Mammary epithelial cell (primary cell): ENCODE measurements around the gene IRAK1BP1.

ENCODE experiments used
- CTCF ChIP-seq, 2 donors: IDR thresholded peaks in 1 of 2; conservative IDR thresholded peaks in 1 of 2; 2 replicates each; pipeline ENCODE4 v1.5.1; 2011 to 2012; ENCODE audit warnings: inconsistent platforms in 2 of 2, low read length in 2 of 2, mild to moderate bottlenecking in 2 of 2, control low read depth in 1 of 2, low read depth in 1 of 2; ENCODE audit not compliant: insufficient read depth in 1 of 2; ENCODE audit errors: extremely low read depth in 1 of 2
- EZH2 ChIP-seq: IDR thresholded peaks from 2 replicates; pipeline ENCODE4 v1.6.1; 2012; ENCODE audit warnings: low read length, inconsistent platforms, borderline replicate concordance

GRCh38 chr6:78845567-78845966 lies 21.8 kb upstream of the IRAK1BP1 start:
- TF ChIP-seq CTCF (conservative IDR thresholded peaks at IDR 0.05 in 1 of 2, IDR thresholded peaks at IDR 0.05 in 1 of 2; ENCODE audit: extremely low read depth in 1 of 2, insufficient read depth in 1 of 2, low read depth in 1 of 2, low read length in 2 of 2) (no peak), EZH2 (no peak)
